SU-DHL-6 (cell line): Measurements from ENCODE around the gene CNTNAP1.

Experiments used
- H2AFZ ChIP-seq: fragments of 200-600 bp; sonication (generic); 2 replicates; pipeline ENCODE4 v1.6.1; 2014; ENCODE audit warnings: low read depth, mild to moderate bottlenecking, moderate library complexity, mixed read lengths, antibody characterized with exemption, low read length; ENCODE audit not compliant: severe bottlenecking
- H3F3A ChIP-seq: fragments of 200-600 bp; shearing (Covaris generic); 2 replicates; pipeline ENCODE4 v1.6.0; 2016; ENCODE audit warnings: antibody characterized with exemption, mild to moderate bottlenecking; ENCODE audit not compliant: insufficient read depth
- H3K27ac ChIP-seq: fragments of 200-600 bp; sonication (generic); 2 replicates; pipeline ENCODE4 v1.5.1; 2016; ENCODE audit warnings: low read depth, mild to moderate bottlenecking, low read length, moderate library complexity, mixed read lengths
- H3K27me3 ChIP-seq: fragments of 200-600 bp; sonication (generic), shearing (Covaris generic); 2 replicates; pipeline ENCODE4 v1.6.0; 2014; ENCODE audit warnings: mild to moderate bottlenecking, low read length
- H3K36me3 ChIP-seq: fragments of 200-600 bp; sonication (generic); 2 replicates; pipeline ENCODE4 v1.6.1; 2014; ENCODE audit warnings: mild to moderate bottlenecking, low read length, mixed read lengths
- H3K4me2 ChIP-seq: fragments of 300-600, 200-600 bp; shearing (Covaris generic), sonication (generic); 2 replicates; pipeline ENCODE4 v1.6.0; 2014; ENCODE audit warnings: low read length, low read depth, mild to moderate bottlenecking; ENCODE audit not compliant: poor library complexity, severe bottlenecking
- H3K4me3 ChIP-seq: fragments of 200-600 bp; sonication (generic); 2 replicates; pipeline ENCODE4 v1.5.1; 2014; ENCODE audit warnings: antibody characterized with exemption, low read length, mild to moderate bottlenecking, mixed read lengths; ENCODE audit not compliant: insufficient read depth, poor library complexity, severe bottlenecking
- H3K79me2 ChIP-seq: fragments of 200-600 bp; sonication (generic); 2 replicates; pipeline ENCODE4 v1.6.1; 2014; ENCODE audit warnings: mild to moderate bottlenecking, low read length, moderate library complexity; ENCODE audit not compliant: insufficient read depth
- H3K9ac ChIP-seq: fragments of 200-600 bp; sonication (generic); 2 replicates; pipeline ENCODE4 v1.7.0; 2014; ENCODE audit warnings: mild to moderate bottlenecking, low read length
- H3K9me2 ChIP-seq: fragments of 200-600 bp; sonication (generic); replicated peaks from 2 replicates; pipeline ENCODE4 v1.6.1; 2014; ENCODE audit warnings: low read length; ENCODE audit not compliant: insufficient read depth
- H3K9me3 ChIP-seq: fragments of 200-600 bp; sonication (generic); 2 replicates; pipeline ENCODE4 v1.6.1; 2014; ENCODE audit warnings: low read length, mixed read lengths; ENCODE audit not compliant: insufficient read depth
- H4K20me1 ChIP-seq: fragments of 200-600 bp; sonication (generic); 2 replicates; pipeline ENCODE4 v1.6.1; 2014; ENCODE audit warnings: low read depth, mild to moderate bottlenecking, antibody characterized with exemption, low read length, moderate library complexity, mixed read lengths
- CTCF ChIP-seq: fragments of 200-600 bp; sonication (generic); IDR thresholded peaks from one replicate; pipeline ENCODE4 v1.5.1; 2017; ENCODE audit warnings: antibody characterized with exemption, mild to moderate bottlenecking, low read length, moderate library complexity; ENCODE audit not compliant: insufficient read depth, poor library complexity, severe bottlenecking
- EZH2phosphoT487 ChIP-seq: fragments of 200-600 bp; sonication (generic), shearing (Covaris generic); conservative IDR thresholded peaks from 2 replicates; pipeline ENCODE4 v1.6.1; 2018; ENCODE audit warnings: mild to moderate bottlenecking, antibody characterized with exemption, low read length, moderate library complexity, mixed read lengths

The CNTNAP1 gene

GRCh38 chr17:42709561-42709960 lies 27.2 kb downstream of the CNTNAP1 start:
- no peaks in the 10 kb centered on the region for H4K20me1 ChIP-seq

DNA sequence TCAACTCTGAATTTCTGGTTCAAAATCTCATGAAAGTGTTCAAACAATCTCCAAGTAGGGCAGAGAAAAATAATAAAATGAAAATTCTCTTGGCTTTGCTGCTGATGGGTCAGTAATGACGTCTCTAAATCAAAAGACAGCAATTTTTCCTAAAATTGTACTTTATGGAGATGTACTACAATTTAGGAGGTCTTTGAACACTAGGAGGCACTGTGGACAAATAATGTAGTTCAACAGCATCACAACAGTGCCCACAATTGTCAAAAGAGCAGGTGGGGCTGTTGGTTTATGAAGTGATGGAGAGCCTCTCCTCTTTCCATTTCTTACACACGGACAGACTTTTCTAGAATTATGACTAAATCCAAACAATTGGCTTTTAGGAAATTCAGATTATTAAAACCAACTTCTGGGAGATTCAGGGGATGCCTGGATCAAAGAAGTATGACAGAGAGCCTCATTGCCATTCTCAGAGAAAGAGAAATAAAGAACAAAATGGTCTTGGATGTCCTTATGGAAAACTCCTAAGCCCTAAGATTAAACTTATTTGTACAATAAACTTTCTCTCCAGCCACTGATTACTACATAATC lies 38.8 kb downstream of the CNTNAP1 start:
- Histone ChIP-seq H3K36me3 (peaks cover 4% of the 10 kb centered on the region; the same call in 1 of the 2 replicates), H3K4me2 (no peak overlapping the region), H3K27me3 (no peaks in the 10 kb centered on the region), H3K9me2 (no peaks in the 10 kb centered on the region), H4K20me1 (no peaks in the 10 kb centered on the region), H3K9ac (no peak overlapping the region), H3K4me3 (no peak overlapping the region), H2AFZ (no peak overlapping the region), H3K9me3 (no peaks in the 10 kb centered on the region), H3F3A (0 out of 2 replicates have a peak, but pooled peaks cover 3% of the 10 kb centered on the region), H3K79me2 (no peaks in the 10 kb centered on the region), H3K27ac (no peak overlapping the region)
- TF ChIP-seq CTCF = peak; percentile 56
- TF ChIP-seq EZH2phosphoT487 = no peak

More at GRCh38 chr17:42709561-42709960, 27.2 kb downstream of the CNTNAP1 start:
- H3K27ac ChIP-seq = no peak overlapping the region
- no peaks in the 10 kb centered on the region for H3K79me2 ChIP-seq
- H3K9me2 ChIP-seq = no peaks in the 10 kb centered on the region
- peaks cover 5% of the 10 kb centered on the region; the same call in 1 of the 2 replicates for H3K36me3 ChIP-seq
- H3K4me2 ChIP-seq = no peak overlapping the region
- no peaks in the 10 kb centered on the region for H3F3A ChIP-seq
- H3K27me3 ChIP-seq = no peaks in the 10 kb centered on the region
- no peak overlapping the region for H3K4me3 ChIP-seq
- H3K9me3 ChIP-seq = no peaks in the 10 kb centered on the region
- H3K9ac ChIP-seq = no peak overlapping the region
- TF ChIP-seq EZH2phosphoT487 = no peak
- no peak for TF ChIP-seq CTCF
- H2AFZ ChIP-seq = no peak overlapping the region

DNA sequence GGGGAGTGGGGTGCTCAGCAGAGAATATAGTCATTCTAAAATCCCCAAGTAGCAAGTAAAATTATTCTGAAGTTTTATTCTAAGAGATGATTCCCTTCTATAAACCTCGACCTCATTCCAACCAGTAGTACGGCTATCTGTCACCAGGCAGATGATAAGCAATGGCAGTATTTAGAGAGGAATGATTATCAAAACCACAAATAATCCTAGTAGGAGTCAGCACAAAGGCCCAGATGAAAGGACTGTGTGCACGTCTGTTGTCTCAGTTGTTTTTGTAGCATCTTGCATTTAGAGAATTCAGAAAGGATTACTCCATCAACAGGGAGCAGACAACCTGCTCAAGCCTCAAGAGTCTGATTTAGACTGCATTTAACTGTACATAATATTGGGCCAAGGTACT lies 41.3 kb downstream of the CNTNAP1 start:
- no peak for TF ChIP-seq EZH2phosphoT487
- TF ChIP-seq CTCF = no peak
- no peaks in the 10 kb centered on the region for H3K27me3 ChIP-seq
- no peaks in the 10 kb centered on the region for H3K79me2 ChIP-seq
- no peak overlapping the region for H3K27ac ChIP-seq
- no peak overlapping the region for H3K9ac ChIP-seq
- 0 out of 2 replicates have a peak, but pooled peaks cover 3% of the 10 kb centered on the region for H3F3A ChIP-seq
- H3K4me2 ChIP-seq = no peak overlapping the region
- no peaks in the 10 kb centered on the region for H3K9me2 ChIP-seq
- H2AFZ ChIP-seq = no peak overlapping the region
- no peaks in the 10 kb centered on the region for H3K9me3 ChIP-seq
- no peaks in the 10 kb centered on the region for H4K20me1 ChIP-seq
- no peak overlapping the region for H3K4me3 ChIP-seq
- H3K36me3 ChIP-seq = peaks cover 8% of the 10 kb centered on the region; the same call in 1 of the 2 replicates
